Gastrocnemius medialis (tissue), 4 donors: ENCODE measurements around the gene RASA3.

Experiments
- CTCF ChIP-seq, 5 experiments: fragments of 450-650 bp in 3 of 5; fragments of 200-600 bp in 2 of 5; sonication (generic) in 2 of 5; IDR thresholded peaks in 4 of 5; conservative IDR thresholded peaks in 1 of 5; 1 replicate in 4 of 5; 2 replicates in 1 of 5; pipeline ENCODE4 v1.5.1; 2016 to 2019; ENCODE audit warnings: antibody characterized with exemption in 5 of 5, mild to moderate bottlenecking in 3 of 5, moderate library complexity in 3 of 5
- POLR2A ChIP-seq, 2 donors: fragments of 450-650 bp; IDR thresholded peaks; one replicate each; pipeline ENCODE4 v1.6.1; 2017; ENCODE audit warnings: antibody characterized with exemption in 2 of 2, mild to moderate bottlenecking in 2 of 2, moderate library complexity in 2 of 2

- TF ChIP-seq CTCF (IDR thresholded peaks at IDR 0.05 in 4 of 5, conservative IDR thresholded peaks at IDR 0.05 in 1 of 5): no peak
- TF ChIP-seq POLR2A (IDR thresholded peaks at IDR 0.05): no peak
These were observed 58.4 kb downstream of the RASA3 start for GRCh38 chr13:114073881-114074612.
